Measurements from ENCODE around the gene ADRB1.

GRCh38 chr10:113997428-113997827 is 46.2 kb upstream of the ADRB1 start:
- TF ChIP-seq ZNF274 (IDR thresholded peaks at IDR 0.05; ENCODE audit: low read depth, low read length): no peak
- TF ChIP-seq YY1 (IDR thresholded peaks at IDR 0.05; ENCODE audit: insufficient read depth, insufficient read length): no peak
- TF ChIP-seq SUZ12 (IDR thresholded peaks at IDR 0.05; ENCODE audit: extremely low read depth, insufficient read depth, insufficient read length): no peak

Measured in NT2/D1 (cell line).